22Rv1 (cell line): ENCODE data around the gene TYW3.

ENCODE experiments used
- H3K27ac ChIP-seq: fragments of 450-650 bp; 2 replicates; pipeline ENCODE4 v1.5.1; 2017
- ZFX ChIP-seq: fragments of 450-650 bp; IDR thresholded peaks from 2 replicates; pipeline ENCODE4 v1.6.1; 2017; ENCODE audit warnings: antibody characterized with exemption, borderline replicate concordance
- TF ChIP-seq, protein P1 (sequence below): fragments of 450-650 bp; IDR thresholded peaks from 2 replicates; pipeline ENCODE4 v1.5.1; 2017; ENCODE audit warnings: mild to moderate bottlenecking

TYW3 gene

DNA sequence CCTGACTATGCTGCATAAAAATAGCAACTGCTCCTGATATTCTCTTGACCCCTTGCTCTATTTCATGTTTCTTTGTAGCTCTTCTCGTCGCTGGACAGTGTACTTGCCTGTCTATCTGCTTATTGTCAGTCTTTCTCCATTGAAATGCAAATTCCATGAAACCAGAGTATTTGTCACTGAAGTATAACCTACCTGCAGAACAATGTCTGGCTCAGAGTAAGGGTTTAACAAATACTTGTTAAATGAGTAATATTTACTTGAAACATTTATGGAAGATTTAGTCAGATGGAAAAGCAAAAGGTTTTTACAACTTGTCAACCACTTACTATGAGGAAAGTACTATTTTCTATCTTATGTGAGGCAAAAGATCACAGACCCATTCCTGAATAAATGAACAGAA is 39.5 kb upstream of the TYW3 start:
- no peak overlapping the region for H3K27ac ChIP-seq
- TF ChIP-seq, protein P1, sequence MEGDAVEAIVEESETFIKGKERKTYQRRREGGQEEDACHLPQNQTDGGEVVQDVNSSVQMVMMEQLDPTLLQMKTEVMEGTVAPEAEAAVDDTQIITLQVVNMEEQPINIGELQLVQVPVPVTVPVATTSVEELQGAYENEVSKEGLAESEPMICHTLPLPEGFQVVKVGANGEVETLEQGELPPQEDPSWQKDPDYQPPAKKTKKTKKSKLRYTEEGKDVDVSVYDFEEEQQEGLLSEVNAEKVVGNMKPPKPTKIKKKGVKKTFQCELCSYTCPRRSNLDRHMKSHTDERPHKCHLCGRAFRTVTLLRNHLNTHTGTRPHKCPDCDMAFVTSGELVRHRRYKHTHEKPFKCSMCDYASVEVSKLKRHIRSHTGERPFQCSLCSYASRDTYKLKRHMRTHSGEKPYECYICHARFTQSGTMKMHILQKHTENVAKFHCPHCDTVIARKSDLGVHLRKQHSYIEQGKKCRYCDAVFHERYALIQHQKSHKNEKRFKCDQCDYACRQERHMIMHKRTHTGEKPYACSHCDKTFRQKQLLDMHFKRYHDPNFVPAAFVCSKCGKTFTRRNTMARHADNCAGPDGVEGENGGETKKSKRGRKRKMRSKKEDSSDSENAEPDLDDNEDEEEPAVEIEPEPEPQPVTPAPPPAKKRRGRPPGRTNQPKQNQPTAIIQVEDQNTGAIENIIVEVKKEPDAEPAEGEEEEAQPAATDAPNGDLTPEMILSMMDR = no peak
- no peak for TF ChIP-seq ZFX

DNA sequence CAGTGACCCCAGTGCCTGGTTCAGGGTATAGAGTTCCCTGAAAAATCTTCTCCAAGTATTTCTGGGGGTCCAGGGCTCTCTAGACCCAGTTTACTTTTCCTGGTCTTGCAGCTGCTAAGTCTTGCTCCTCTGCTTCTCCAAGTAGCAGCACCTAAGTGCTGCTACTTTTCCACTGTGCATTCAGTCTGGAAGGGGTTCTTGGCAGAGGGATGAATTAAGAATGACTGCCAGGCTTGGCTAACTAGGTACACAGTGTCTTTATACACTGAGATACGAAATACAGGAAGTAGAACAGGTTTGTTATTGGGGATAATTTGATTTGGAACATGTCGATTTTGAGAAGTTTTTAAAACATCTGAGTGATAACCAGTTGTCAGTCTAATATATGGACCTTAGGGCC is 35.1 kb upstream of the TYW3 start:
- no peak overlapping the region for H3K27ac ChIP-seq
- TF ChIP-seq, protein P1 = no peak
- TF ChIP-seq ZFX = no peak

DNA sequence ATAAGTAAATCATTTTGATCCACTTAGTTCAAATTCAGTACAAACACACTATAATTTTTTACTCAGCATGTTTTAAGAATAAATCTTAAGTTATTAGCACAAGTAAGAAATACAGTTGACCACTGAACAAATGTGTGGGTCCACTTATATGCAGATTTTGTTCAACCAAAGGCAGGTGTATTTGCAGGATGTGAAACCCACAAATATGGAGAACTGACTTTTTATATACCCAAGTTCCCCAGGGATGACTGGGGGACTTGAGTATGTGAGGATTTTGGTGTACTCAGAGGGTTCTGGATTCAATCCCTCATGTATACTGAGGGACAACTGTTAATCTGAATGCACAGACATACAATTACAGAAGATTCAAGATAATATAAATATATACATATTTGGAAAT is 33.6 kb upstream of the TYW3 start:
- no peak overlapping the region for H3K27ac ChIP-seq
- TF ChIP-seq ZFX = no peak
- TF ChIP-seq, protein P1 = no peak

DNA sequence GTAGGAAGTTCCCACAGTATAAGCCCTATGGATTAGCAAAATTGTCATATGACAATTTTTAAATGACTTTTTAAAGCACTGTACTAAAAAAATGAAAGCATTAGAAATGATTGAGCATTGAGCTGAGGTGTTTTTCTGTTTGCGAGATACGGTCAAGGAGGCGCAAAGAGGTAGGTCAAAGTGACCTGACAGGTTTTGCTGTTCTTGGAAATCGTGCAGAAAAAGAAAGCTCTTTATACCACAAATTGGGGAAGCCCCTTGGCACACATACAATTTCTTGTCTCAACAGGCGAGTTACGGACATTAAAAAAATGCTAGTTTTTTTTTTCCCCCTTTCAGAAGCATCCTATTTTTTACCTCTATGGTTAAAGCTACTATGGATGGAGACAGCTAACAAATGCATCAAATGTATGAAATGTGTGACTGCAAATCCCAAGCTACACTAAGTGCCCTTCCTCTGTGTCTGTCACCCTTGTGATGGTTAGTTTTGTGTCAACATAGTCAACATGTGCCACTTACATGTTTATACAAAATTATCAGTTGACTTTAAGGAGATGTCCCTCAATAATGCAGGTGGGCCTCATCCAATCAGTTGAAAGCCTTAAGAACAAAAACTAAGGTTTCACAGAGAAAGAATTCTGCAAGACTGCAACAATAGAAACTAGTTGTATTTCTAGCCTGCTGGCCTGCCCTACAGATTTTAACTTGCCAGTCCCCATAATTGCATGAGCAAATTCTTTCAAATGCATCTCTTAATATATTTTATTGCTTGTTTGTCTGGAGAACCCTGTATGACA is 29.4 kb upstream of the TYW3 start:
- TF ChIP-seq ZFX = no peak
- TF ChIP-seq, protein P1 = no peak
- H3K27ac ChIP-seq = no peak overlapping the region

- no peak overlapping the region for H3K27ac ChIP-seq
- TF ChIP-seq, protein P1 = no peak
- TF ChIP-seq ZFX = no peak
Measured at GRCh38 chr1:74712881-74713280, 20.1 kb upstream of the TYW3 start.

GRCh38 chr1:74713849-74714248 is 19.1 kb upstream of the TYW3 start:
- H3K27ac ChIP-seq = no peak overlapping the region
- TF ChIP-seq ZFX = no peak
- TF ChIP-seq, protein P1 = no peak

GRCh38 chr1:74714429-74715235 is 18.3 kb upstream of the TYW3 start:
- TF ChIP-seq, protein P1 = no peak
- TF ChIP-seq ZFX = no peak
- no peak overlapping the region for H3K27ac ChIP-seq
